ENCODE results near the gene PIGN. TPM values are rescaled to one million over a fixed set of nuclear protein-coding genes. Genes with fewer than 3 reads are reported as not detected.

PIGN gene
- total RNA-seq, 1 experiment from 2014 or later, result 30.9 TPM

DNA sequence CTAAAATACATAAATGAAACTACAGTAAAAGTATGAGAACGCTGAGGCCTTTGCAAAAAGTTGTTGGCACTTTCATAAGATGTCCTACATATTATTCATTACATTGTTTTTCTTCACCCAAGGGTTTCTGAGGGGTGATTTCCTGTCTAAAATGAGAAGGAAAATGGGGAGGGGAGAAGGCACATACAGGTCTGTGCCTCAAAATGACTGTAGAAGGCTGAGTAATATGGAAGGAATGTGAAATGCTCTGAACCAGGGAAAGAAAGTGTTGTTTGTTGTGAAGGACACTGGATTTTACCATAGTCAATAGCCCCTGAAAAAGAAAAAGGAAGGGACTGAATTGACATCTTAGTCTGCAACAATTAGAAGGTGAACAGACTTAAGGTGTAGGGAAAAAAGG is 194.6 kb downstream of the PIGN start:
- Histone ChIP-seq H3K9me3 (ENCODE audit: control insufficient read depth, low read depth, low read length) (no peaks in the 10 kb centered on the region), H3K9ac (ENCODE audit: extremely low read depth, insufficient read length, low read length) (no peak overlapping the region), H3K4me2 (ENCODE audit: insufficient read depth, insufficient read length, low read length) (no peak overlapping the region), H3K23me2 (ENCODE audit: insufficient read length, low read depth, low read length, poor library complexity, severe bottlenecking) (no peaks in the 10 kb centered on the region), H3K79me1 (ENCODE audit: insufficient read depth, low read depth, low read length, poor library complexity, severe bottlenecking) (no peaks in the 10 kb centered on the region), H3K4ac (ENCODE audit: low read depth, low read length) (no peak overlapping the region), H2AFZ (ENCODE audit: low read length) (no peak overlapping the region), H3K23ac (ENCODE audit: insufficient read length, low read depth, low read length) (no peak overlapping the region), H2BK12ac (ENCODE audit: insufficient read length, low read depth, low read length) (no peak overlapping the region), H2BK120ac (ENCODE audit: low read depth, low read length, poor library complexity, severe bottlenecking) (no peak overlapping the region), H2AK5ac (ENCODE audit: insufficient read length, low read length) (no peak overlapping the region), H3T11ph (ENCODE audit: low read length) (no peak overlapping the region), H4K5ac (ENCODE audit: insufficient read length, low read depth, low read length) (no peak overlapping the region), H2BK5ac (ENCODE audit: insufficient read length, low read length) (no peak overlapping the region), H3K14ac (ENCODE audit: insufficient read depth, low read length) (no peak overlapping the region), H2BK15ac (ENCODE audit: low read depth, low read length) (no peak overlapping the region), H3K4me1 (ENCODE audit: insufficient read depth, low read length) (no peaks in the 10 kb centered on the region), H4K20me1 (ENCODE audit: control insufficient read depth, insufficient read depth, insufficient read length) (no peaks in the 10 kb centered on the region), H4K8ac (replicated peaks; ENCODE audit: insufficient read length, low read depth, low read length) (no peak overlapping the region), H3K27me3 (ENCODE audit: insufficient read depth, low read length) (no peaks in the 10 kb centered on the region), H3K18ac (ENCODE audit: insufficient read length, low read depth, low read length) (no peak overlapping the region), H3K79me2 (ENCODE audit: insufficient read depth, low read length) (no peaks in the 10 kb centered on the region), H4K91ac (ENCODE audit: insufficient read length, low read depth, low read length) (no peak overlapping the region), H3K27ac (ENCODE audit: insufficient read length, low read depth, low read length) (no peak overlapping the region), H2BK20ac (ENCODE audit: low read depth, low read length, poor library complexity, severe bottlenecking) (no peak overlapping the region), H3K56ac (ENCODE audit: insufficient read length, low read depth, low read length) (no peak overlapping the region)
- H3K9me3 Mint-ChIP-seq, result no peaks in the 10 kb centered on the region
- peaks cover 8 to 14% of the 10 kb centered on the region in 2 experiments for H3K4me1 Mint-ChIP-seq
- TF ChIP-seq, protein P1, sequence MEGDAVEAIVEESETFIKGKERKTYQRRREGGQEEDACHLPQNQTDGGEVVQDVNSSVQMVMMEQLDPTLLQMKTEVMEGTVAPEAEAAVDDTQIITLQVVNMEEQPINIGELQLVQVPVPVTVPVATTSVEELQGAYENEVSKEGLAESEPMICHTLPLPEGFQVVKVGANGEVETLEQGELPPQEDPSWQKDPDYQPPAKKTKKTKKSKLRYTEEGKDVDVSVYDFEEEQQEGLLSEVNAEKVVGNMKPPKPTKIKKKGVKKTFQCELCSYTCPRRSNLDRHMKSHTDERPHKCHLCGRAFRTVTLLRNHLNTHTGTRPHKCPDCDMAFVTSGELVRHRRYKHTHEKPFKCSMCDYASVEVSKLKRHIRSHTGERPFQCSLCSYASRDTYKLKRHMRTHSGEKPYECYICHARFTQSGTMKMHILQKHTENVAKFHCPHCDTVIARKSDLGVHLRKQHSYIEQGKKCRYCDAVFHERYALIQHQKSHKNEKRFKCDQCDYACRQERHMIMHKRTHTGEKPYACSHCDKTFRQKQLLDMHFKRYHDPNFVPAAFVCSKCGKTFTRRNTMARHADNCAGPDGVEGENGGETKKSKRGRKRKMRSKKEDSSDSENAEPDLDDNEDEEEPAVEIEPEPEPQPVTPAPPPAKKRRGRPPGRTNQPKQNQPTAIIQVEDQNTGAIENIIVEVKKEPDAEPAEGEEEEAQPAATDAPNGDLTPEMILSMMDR (conservative IDR thresholded peaks at IDR 0.05), result no peak
- H3K27me3 Mint-ChIP-seq (ENCODE audit: low read depth), result no peaks in the 10 kb centered on the region
- DNase-seq, result no peak
- H3K4me3 Mint-ChIP-seq, result no peak overlapping the region
- no peaks in the 10 kb centered on the region for H3K36me3 Mint-ChIP-seq (ENCODE audit: insufficient read depth in 1 of 3, low read depth in 3 of 3)
- no peak overlapping the region; a peak in 1 of 7 replicates for H3K27ac Mint-ChIP-seq
- WGBS (ENCODE audit: extremely low coverage, insufficient read length, low lambda C conversion rate), result no CpG with 5 or more reads among the region's 1 CpG

Measured in H9 (cell line).